Stimulated activated naive B cell treated with anti-CD40 and anti-IgM and Interleukin-4, amounts not matched to agents 10 μg/mL and 1 μg/mL and 100 μg/mL, for 72 hours (primary cell): ENCODE data around the gene MEX3A.

ENCODE experiments used
- ATAC-seq, 2 donors: fragments of 150-1000 bp; cut with Tn5 transposase; replicated peaks; 2 replicates each; pipeline ENCODE4 v1.10.0; 2021; ENCODE audit warnings: moderate library complexity in 1 of 2
- DNase-seq: peaks from one replicate; pipeline ENCODE4 v3.0.0; 2021
- H3K27ac Mint-ChIP-seq: one replicate; pipeline ENCODE4 v1.8.0; 2022; ENCODE audit warnings: mild to moderate bottlenecking, mixed read lengths
- H3K27me3 Mint-ChIP-seq, 2 donors: one replicate each; pipeline ENCODE4 v1.8.0; 2022; ENCODE audit warnings: mixed read lengths in 2 of 2
- H3K36me3 Mint-ChIP-seq, 2 donors: one replicate each; pipeline ENCODE4 v1.8.0; 2022; ENCODE audit warnings: mixed read lengths in 2 of 2, mild to moderate bottlenecking in 1 of 2
- H3K4me1 Mint-ChIP-seq, 2 donors: one replicate each; pipeline ENCODE4 v1.8.0; 2022; ENCODE audit warnings: mixed read lengths in 2 of 2, mild to moderate bottlenecking in 1 of 2
- H3K4me3 Mint-ChIP-seq, 2 donors: one replicate each; pipeline ENCODE4 v1.8.0; 2022; ENCODE audit warnings: mild to moderate bottlenecking in 2 of 2, mixed read lengths in 2 of 2, moderate library complexity in 1 of 2
- H3K9me3 Mint-ChIP-seq, 2 donors: one replicate each; pipeline ENCODE4 v1.8.0; 2022; ENCODE audit warnings: mixed read lengths in 2 of 2, mild to moderate bottlenecking in 1 of 2

The MEX3A gene

DNA sequence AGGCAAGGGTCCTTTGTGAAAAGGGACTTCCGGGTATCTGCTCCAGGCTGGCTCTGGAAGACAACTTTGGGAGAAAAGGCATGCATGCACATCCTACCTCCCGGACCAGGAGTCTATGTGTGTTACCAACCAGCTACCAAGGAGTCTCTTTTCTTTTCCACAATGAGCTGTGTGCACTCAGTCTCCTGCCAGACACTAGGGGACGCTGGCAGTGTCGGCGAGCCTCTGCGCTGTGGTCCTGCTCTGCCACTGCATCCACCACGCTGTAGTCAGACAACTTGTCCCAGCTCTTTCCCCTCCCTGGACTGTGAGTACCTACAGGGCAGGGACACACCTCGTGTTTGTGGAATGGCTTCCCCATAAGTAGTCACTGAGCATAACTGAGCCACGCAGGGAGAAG is 56.4 kb downstream of the MEX3A start:
- H3K27ac Mint-ChIP-seq: no peak overlapping the region
- DNase-seq: no peak
- ATAC-seq: peak; percentile 90 to 92
- no peaks in the 10 kb centered on the region for H3K9me3 Mint-ChIP-seq
- no peaks in the 10 kb centered on the region for H3K36me3 Mint-ChIP-seq
- no peak overlapping the region for H3K4me3 Mint-ChIP-seq
- peaks cover 1 to 13% of the 10 kb centered on the region in 2 donors for H3K4me1 Mint-ChIP-seq
- H3K27me3 Mint-ChIP-seq: peaks cover 5 to 11% of the 10 kb centered on the region in 2 donors

DNA sequence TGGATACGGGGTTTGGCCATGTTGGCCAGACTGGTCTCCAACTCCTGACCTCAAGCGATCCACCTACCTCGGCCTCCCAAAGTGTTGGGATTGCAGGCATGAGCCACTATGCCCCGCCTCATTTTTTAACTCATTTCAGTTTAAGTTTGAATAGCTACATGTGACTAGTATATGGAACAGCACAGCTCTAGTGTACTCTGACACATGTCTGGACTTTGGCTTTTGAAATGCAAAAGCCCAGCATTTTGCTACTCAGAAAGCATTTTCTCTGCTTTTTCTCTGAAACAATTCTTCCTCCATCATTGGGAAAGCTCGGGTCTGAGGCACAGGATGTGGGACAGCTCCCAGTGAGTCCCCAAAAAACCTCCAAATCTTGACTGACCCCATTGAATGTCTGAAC is 57.5 kb downstream of the MEX3A start:
- Mint-ChIP-seq H3K27ac (no peak overlapping the region), H3K4me1 (peaks cover 8 to 21% of the 10 kb centered on the region in 2 donors), H3K9me3 (no peaks in the 10 kb centered on the region), H3K27me3 (peaks cover 5 to 11% of the 10 kb centered on the region in 2 donors), H3K4me3 (no peak overlapping the region), H3K36me3 (peaks cover 4 to 6% of the 10 kb centered on the region in 2 donors)
- no peak for ATAC-seq
- DNase-seq: no peak
